A549 (cell line): ENCODE measurements around the gene TOGARAM2. TPM values are rescaled to one million over a fixed set of nuclear protein-coding genes. Genes with fewer than 3 reads are reported as not detected.

Experiments used
- ATAC-seq, 2 experiments: fragments of 200-7000 bp in 1 of 2; fragments of >200 bp in 1 of 2; cut with Nextera tagmentation in 1 of 2; cut with Tn5 transposase in 1 of 2; 3 replicates each; pipeline versions ENCODE4 v1.8.0 to v1.9.1; 2018 to 2020; ENCODE audit warnings: mild to moderate bottlenecking in 1 of 2, moderate library complexity in 1 of 2
- CTCF ChIA-PET: fragments of 300-600 bp; sonication (Branson Sonifier 250); formaldehyde crosslinking; extraction: SDS; loops from one replicate; lab custom pipeline; 2021; ENCODE audit warnings: antibody characterized with exemption, inconsistent platforms; lab: Yijun Ruan, JAX
- POLR2A ChIA-PET: fragments of 350-600 bp; formaldehyde crosslinking; extraction: SDS; loops from one replicate; lab custom pipeline; 2021; ENCODE audit warnings: antibody characterized with exemption, inconsistent platforms; lab: Yijun Ruan, JAX
- DNase-seq, 2 experiments: peaks; one replicate each; pipeline versions ENCODE4 v3.0.0 to v3.0.0-alpha.2; 2011 to 2016; ENCODE audit warnings: low read depth in 1 of 2, low spot score in 1 of 2
- FAIRE-seq: peaks from 2 replicates; lab custom pipeline; 2011; peaks lifted over from hg19 to GRCh38; lab: Jason Lieb, UNC
- H3K27ac ChIP-seq, 2 experiments: fragments of >200 bp; sonication (Bioruptor Twin); formaldehyde crosslinking; 3 replicates each; pipeline ENCODE4 v1.5.1; 2016 to 2017
- H3K4me1 ChIP-seq: fragments of >200 bp; sonication (Bioruptor Twin); formaldehyde crosslinking; 3 replicates; pipeline ENCODE4 v1.6.1; 2016
- H3K4me2 ChIP-seq: fragments of >200 bp; sonication (Bioruptor Twin); formaldehyde crosslinking; 3 replicates; pipeline ENCODE4 v1.6.1; 2016
- H3K4me3 ChIP-seq: fragments of >200 bp; sonication (Bioruptor Twin); formaldehyde crosslinking; 3 replicates; pipeline ENCODE4 v1.5.1; 2016
- H3K9me3 ChIP-seq: fragments of >200 bp; sonication (Bioruptor Twin); formaldehyde crosslinking; 3 replicates; pipeline ENCODE4 v1.6.1; 2016
- BHLHE40 ChIP-seq: IDR thresholded peaks from 2 replicates; pipeline ENCODE4 v1.6.1; 2012; ENCODE audit warnings: low read depth, low read length, inconsistent platforms
- CBX2 ChIP-seq: fragments of 200-600 bp; sonication (generic); IDR thresholded peaks from 2 replicates; pipeline ENCODE4 v1.6.1; 2016; ENCODE audit warnings: low read depth, mild to moderate bottlenecking, borderline replicate concordance
- CHD2 ChIP-seq: fragments of 150-350 bp; IDR thresholded peaks from 2 replicates; pipeline ENCODE4 v1.6.1; 2014; ENCODE audit warnings: low read length; ENCODE audit not compliant: partially characterized antibody
- EHMT2 ChIP-seq: fragments of 200-600 bp; sonication (generic); IDR thresholded peaks from 2 replicates; pipeline ENCODE4 v1.6.1; 2016; ENCODE audit warnings: antibody characterized with exemption, low read depth, mild to moderate bottlenecking, moderate library complexity
- EP300 ChIP-seq, 2 experiments: fragments of >200 bp; sonication (Bioruptor Twin); formaldehyde crosslinking; IDR thresholded peaks; 2 replicates in 1 of 2; 3 replicates in 1 of 2; pipeline ENCODE4 v1.6.1; 2016 to 2017
- ESRRA ChIP-seq: fragments of 150-350 bp; IDR thresholded peaks from 2 replicates; pipeline ENCODE4 v1.6.1; 2014; ENCODE audit warnings: mild to moderate bottlenecking, low read length, borderline replicate concordance
- GATA3 ChIP-seq: IDR thresholded peaks from 2 replicates; pipeline ENCODE4 v1.6.1; 2012; ENCODE audit warnings: borderline replicate concordance
- HEYL ChIP-seq: fragments of 250-450 bp; sonication (Bioruptor Pico); IDR thresholded peaks from 2 replicates; pipeline ENCODE4 v1.8.0; 2021; ENCODE audit warnings: mild to moderate bottlenecking, moderate library complexity
- HOXB5 ChIP-seq: fragments of 250-450 bp; sonication (Bioruptor Pico); IDR thresholded peaks from 2 replicates; pipeline ENCODE4 v1.5.0; 2020; ENCODE audit warnings: mild to moderate bottlenecking, moderate library complexity
- KDM1A ChIP-seq: fragments of 200-600 bp; sonication (generic); IDR thresholded peaks from 2 replicates; pipeline ENCODE4 v1.6.1; 2016; ENCODE audit warnings: low read depth, mild to moderate bottlenecking
- RARB ChIP-seq: fragments of 250-450 bp; sonication (Bioruptor Pico); IDR thresholded peaks from 2 replicates; pipeline ENCODE4 v1.8.0; 2021; ENCODE audit warnings: mild to moderate bottlenecking, moderate library complexity
- SMC3 ChIP-seq: fragments of >200 bp; sonication (Bioruptor Twin); formaldehyde crosslinking; IDR thresholded peaks from 3 replicates; pipeline ENCODE4 v1.6.1; 2018; ENCODE audit warnings: inconsistent platforms
- ZNF302 ChIP-seq: fragments of 250-450 bp; sonication (Bioruptor Pico); IDR thresholded peaks from 2 replicates; pipeline ENCODE4 v1.9.0; 2021; ENCODE audit warnings: inconsistent platforms, mild to moderate bottlenecking, moderate library complexity
- WGBS: methylation state at CpG from one replicate; pipeline ENCODE4 v1.1.6; 2017; ENCODE audit errors: missing lambda C conversion rate; 5-methylcytosine and 5-hydroxymethylcytosine counted together
- polyA plus RNA-seq, 4 experiments: library from polyadenylated mRNA; depleted of rRNA in 3 of 4; stranded (reverse); fragments of >200 nt; fragmentation: RNase III in 1 of 4; extraction: RNeasy Plus Mini Kit Qiagen cat#74134 plus additional on column Dnase treatment in 1 of 4; gene quantifications; 2 replicates in 3 of 4; 3 replicates in 1 of 4; pipeline ENCODE4 v1.2.3, GENCODE V29; 2011 to 2017
- TF ChIP-seq, protein P1 (sequence below): fragments of >200 bp; sonication (Bioruptor Twin); formaldehyde crosslinking; IDR thresholded peaks from 3 replicates; pipeline ENCODE4 v1.5.1; 2016
- TF ChIP-seq, protein P2 (sequence below): fragments of >200 bp; sonication (Bioruptor Twin); formaldehyde crosslinking; IDR thresholded peaks from 3 replicates; pipeline ENCODE4 v1.6.1; 2016
- TF ChIP-seq, protein P3 (sequence below): fragments of 200-600 bp; sonication (generic); IDR thresholded peaks from 2 replicates; pipeline ENCODE4 v1.6.1; 2016; ENCODE audit warnings: antibody characterized with exemption, mild to moderate bottlenecking, moderate library complexity

Gene TOGARAM2
- polyA plus RNA-seq, 2 of the 4 experiments (the other 2 are of a cell fraction): 0.14 to 0.35 TPM

DNA sequence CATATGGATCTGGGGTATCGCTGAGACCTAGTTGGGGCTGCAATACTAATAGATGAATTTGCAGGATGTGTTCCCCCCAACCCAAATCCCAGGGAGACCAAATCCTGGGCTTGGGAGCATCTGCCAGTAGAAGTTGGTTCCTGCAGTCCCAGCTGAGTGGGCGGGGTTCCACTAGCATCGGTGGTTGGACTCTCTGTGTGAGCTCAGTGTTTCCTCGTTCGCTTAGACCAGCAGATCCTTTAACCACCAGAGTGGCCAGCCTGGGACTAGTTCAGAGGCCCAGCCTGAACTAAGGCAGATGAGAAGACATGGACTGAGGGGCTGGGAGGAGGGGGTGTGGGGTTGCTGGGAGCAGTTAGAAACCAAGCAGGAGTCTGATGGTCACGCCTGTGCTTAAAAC is 52.6 kb downstream of the TOGARAM2 start (continued):
- TF ChIP-seq, protein P1, sequence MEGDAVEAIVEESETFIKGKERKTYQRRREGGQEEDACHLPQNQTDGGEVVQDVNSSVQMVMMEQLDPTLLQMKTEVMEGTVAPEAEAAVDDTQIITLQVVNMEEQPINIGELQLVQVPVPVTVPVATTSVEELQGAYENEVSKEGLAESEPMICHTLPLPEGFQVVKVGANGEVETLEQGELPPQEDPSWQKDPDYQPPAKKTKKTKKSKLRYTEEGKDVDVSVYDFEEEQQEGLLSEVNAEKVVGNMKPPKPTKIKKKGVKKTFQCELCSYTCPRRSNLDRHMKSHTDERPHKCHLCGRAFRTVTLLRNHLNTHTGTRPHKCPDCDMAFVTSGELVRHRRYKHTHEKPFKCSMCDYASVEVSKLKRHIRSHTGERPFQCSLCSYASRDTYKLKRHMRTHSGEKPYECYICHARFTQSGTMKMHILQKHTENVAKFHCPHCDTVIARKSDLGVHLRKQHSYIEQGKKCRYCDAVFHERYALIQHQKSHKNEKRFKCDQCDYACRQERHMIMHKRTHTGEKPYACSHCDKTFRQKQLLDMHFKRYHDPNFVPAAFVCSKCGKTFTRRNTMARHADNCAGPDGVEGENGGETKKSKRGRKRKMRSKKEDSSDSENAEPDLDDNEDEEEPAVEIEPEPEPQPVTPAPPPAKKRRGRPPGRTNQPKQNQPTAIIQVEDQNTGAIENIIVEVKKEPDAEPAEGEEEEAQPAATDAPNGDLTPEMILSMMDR: no peak

DNA sequence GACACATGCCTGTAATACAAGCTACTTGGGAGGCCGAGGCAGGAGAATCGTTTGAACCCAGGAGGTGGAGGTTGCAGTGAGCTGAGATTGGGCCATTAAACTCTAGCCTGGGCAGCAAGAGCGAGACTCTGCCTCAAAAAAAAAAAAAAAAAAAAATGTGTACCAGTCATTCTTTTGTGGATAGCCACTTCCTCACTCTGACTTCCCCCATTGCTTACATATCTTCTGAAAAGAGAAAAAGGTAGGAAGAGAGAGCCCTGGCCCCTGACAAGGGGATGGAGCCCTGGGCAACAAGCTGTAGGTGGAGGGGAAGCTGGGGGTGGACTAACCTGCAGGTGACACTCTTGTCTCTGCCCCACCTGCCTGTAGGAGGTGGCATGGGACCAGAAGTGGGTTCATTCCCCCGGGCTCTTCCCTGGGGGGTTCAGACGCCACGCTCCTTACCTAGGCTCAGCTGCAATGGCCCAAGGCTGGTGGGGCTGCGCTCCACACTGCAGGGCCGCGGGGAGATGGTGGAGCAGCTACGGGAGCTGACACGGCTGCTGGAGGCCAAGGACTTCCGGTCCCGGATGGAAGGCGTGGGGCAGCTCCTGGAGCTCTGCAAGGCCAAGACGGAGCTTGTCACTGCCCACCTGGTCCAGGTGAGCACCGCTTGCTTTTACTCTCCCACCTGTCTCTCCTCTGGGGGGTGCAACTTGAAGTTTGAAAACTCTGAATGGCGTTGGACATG is 54.1 kb downstream of the TOGARAM2 start:
- TF ChIP-seq, protein P2, sequence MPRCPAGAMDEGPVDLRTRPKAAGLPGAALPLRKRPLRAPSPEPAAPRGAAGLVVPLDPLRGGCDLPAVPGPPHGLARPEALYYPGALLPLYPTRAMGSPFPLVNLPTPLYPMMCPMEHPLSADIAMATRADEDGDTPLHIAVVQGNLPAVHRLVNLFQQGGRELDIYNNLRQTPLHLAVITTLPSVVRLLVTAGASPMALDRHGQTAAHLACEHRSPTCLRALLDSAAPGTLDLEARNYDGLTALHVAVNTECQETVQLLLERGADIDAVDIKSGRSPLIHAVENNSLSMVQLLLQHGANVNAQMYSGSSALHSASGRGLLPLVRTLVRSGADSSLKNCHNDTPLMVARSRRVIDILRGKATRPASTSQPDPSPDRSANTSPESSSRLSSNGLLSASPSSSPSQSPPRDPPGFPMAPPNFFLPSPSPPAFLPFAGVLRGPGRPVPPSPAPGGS: no peak
- ChIA-PET CTCF (interaction anchor here (0.5 to 2.0 kb wide), 5 partner anchors 9 to 98 kb away, joined by 3 to 7 read pairs (median 3); no protein-coding TSS in a partner anchor), POLR2A (no interaction called here)
- FAIRE-seq (no peak), DNase-seq (no peak), ATAC-seq (no peak)
- Histone ChIP-seq H3K4me3 (no peak overlapping the region), H3K27ac (no peak overlapping the region), H3K9me3 (no peaks in the 10 kb centered on the region), H3K4me1 (peaks cover 18% of the 10 kb centered on the region), H3K4me2 (no peak overlapping the region)
- WGBS: 91% methylated on average over 17 of the region's 17 CpGs

DNA sequence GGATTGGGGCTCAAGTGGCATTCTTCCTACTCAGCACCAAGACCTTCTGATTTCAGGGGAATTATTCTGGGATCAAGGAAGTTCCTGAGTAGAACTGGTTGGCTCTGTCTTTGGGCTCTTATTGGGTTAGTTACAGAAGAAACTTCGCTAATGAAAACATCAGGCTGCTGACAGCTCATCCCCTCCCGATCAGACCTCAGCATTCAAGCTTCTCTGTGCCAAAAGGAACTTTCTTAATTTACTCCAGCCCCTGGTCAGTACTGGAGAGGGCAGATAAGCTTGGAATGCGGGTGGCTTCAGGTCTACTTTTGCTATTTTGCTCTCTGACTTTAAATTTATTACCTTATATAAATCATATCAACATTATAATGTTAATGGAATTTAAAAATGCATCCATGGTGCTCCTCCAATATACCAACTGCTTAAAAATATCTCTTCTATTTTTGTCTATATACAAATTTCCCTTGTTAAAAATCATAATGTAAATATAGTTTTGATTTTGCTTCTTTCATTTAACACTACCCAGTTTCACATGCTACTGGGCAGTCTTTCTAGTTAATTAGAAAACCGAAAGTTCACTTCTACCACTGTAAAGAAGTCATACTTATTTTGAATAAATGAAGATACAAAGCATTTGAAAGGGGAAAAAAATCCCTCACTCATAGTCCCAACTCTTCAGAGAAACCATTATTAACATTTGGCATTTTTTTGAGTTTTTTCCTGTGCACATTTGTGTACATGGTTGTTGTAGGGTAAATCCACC is 58.8 kb downstream of the TOGARAM2 start:
- Histone ChIP-seq H3K9me3 (no peaks in the 10 kb centered on the region), H3K4me3 (no peak overlapping the region), H3K4me1 (peaks cover 7% of the 10 kb centered on the region; the same call in 2 of the 3 replicates), H3K27ac (no peak overlapping the region), H3K4me2 (no peak overlapping the region)
- FAIRE-seq: no peak
- CTCF ChIA-PET: interaction anchor here (0.8 to 1.4 kb wide), 5 partner anchors 8 to 269 kb away, joined by 3 to 4 read pairs (median 3); no protein-coding TSS in a partner anchor
- ATAC-seq: no peak
- POLR2A ChIA-PET: interaction anchor here (0.6 kb wide), 1 partner anchor 36 kb away, joined by 3 read pairs; no protein-coding TSS in a partner anchor
- DNase-seq: no peak
- TF ChIP-seq HOXB5 (CRISPR knock-in tag) (no peak), ESRRA (no peak), CHD2 (no peak), EHMT2 (no peak), RARB (no peak), SMC3 (no peak), EP300 (IDR thresholded peaks at IDR 0.05) (no peak), GATA3 (no peak), ZNF302 (CRISPR knock-in tag) (no peak), KDM1A (no peak), HEYL (CRISPR knock-in tag) (no peak), BHLHE40 (no peak), CBX2 (no peak)
- TF ChIP-seq, protein P3, sequence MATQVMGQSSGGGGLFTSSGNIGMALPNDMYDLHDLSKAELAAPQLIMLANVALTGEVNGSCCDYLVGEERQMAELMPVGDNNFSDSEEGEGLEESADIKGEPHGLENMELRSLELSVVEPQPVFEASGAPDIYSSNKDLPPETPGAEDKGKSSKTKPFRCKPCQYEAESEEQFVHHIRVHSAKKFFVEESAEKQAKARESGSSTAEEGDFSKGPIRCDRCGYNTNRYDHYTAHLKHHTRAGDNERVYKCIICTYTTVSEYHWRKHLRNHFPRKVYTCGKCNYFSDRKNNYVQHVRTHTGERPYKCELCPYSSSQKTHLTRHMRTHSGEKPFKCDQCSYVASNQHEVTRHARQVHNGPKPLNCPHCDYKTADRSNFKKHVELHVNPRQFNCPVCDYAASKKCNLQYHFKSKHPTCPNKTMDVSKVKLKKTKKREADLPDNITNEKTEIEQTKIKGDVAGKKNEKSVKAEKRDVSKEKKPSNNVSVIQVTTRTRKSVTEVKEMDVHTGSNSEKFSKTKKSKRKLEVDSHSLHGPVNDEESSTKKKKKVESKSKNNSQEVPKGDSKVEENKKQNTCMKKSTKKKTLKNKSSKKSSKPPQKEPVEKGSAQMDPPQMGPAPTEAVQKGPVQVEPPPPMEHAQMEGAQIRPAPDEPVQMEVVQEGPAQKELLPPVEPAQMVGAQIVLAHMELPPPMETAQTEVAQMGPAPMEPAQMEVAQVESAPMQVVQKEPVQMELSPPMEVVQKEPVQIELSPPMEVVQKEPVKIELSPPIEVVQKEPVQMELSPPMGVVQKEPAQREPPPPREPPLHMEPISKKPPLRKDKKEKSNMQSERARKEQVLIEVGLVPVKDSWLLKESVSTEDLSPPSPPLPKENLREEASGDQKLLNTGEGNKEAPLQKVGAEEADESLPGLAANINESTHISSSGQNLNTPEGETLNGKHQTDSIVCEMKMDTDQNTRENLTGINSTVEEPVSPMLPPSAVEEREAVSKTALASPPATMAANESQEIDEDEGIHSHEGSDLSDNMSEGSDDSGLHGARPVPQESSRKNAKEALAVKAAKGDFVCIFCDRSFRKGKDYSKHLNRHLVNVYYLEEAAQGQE: no peak
- TF ChIP-seq, protein P2: no peak
- WGBS: 70% methylated on average over 4 of the region's 4 CpGs
